GM23248 (cell line): ENCODE data around the gene CTSK.
"Not testable (repeated sequence)": the region's sequence is repeated elsewhere in the genome, so short reads cannot be mapped to it uniquely, and the experiment has no call there.

Experiments
- EZH2 ChIP-seq: fragments of 200-600 bp; sonication (generic); IDR thresholded peaks from 2 replicates; pipeline ENCODE4 v1.6.1; 2018; ENCODE audit warnings: antibody characterized with exemption, mild to moderate bottlenecking; ENCODE audit not compliant: insufficient read depth, poor library complexity, severe bottlenecking
- EZH2phosphoT487 ChIP-seq: fragments of 200-600 bp; sonication (generic); IDR thresholded peaks from 2 replicates; pipeline ENCODE4 v1.6.1; 2018; ENCODE audit warnings: antibody characterized with exemption, moderate library complexity, mild to moderate bottlenecking, low read depth; ENCODE audit not compliant: insufficient read depth

DNA sequence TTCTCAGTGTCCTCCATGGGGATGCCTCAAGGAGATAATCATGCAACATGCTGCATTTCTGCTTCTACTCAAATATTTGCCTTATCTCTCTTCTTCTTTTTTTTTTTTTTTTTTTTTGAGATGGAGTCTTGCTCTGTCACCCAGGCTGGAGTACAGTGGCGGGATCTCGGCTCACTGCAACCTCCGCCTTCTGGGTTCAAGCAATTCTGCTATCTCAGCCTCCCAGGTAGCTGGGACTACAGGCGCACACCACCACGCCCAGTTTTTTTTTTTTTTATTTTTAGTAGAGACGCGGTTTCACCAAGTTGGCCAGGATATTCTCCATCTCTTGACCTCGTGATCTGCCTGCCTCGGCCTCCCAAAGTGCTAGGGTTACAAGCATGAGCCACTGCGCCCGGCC is 32.8 kb upstream of the CTSK start:
- TF ChIP-seq EZH2, EZH2phosphoT487: not testable (repeated sequence)
